ENCODE data around the gene SMPDL3B. TPM values are rescaled to one million over a fixed set of nuclear protein-coding genes. Genes with fewer than 3 reads are reported as not detected.
A peak's percentile ranks its signal among the peaks of the same experiment; 100 is the strongest.

Gene SMPDL3B
- total RNA-seq, 4 donors from 2014 or later, result 6.6 to 43.4 (median 31.6) TPM

DNA sequence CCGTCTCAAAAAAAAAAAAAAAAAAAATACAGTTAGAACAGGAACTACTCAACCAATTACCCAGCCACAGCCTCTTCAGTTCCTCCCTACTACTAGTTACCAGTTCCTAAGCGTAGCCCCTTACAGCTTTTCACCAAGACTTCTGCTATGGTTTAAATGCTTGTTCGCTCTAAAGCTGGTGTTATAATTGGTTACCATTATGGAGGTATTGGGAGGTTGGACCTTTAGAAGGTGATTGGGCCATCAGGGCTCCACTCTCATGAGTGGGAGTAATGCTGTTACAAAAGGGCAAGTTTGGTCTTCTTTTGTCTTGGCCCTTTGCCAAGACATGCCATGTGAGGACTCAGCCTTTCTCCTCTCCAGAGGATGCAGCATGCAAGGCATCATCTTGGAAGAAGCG is 3.0 kb upstream of the SMPDL3B start:
- Histone ChIP-seq H3K27ac (no peak overlapping the region), H3K27me3 (no peaks in the 10 kb centered on the region), H3K36me3 (no peaks in the 10 kb centered on the region), H3K9me3 (no peaks in the 10 kb centered on the region), H3K4me1 (no peaks in the 10 kb centered on the region), H3K4me3 (no peak overlapping the region)
- no peak for TF ChIP-seq POLR2A (IDR thresholded peaks at IDR 0.05)
- TF ChIP-seq, protein P1, sequence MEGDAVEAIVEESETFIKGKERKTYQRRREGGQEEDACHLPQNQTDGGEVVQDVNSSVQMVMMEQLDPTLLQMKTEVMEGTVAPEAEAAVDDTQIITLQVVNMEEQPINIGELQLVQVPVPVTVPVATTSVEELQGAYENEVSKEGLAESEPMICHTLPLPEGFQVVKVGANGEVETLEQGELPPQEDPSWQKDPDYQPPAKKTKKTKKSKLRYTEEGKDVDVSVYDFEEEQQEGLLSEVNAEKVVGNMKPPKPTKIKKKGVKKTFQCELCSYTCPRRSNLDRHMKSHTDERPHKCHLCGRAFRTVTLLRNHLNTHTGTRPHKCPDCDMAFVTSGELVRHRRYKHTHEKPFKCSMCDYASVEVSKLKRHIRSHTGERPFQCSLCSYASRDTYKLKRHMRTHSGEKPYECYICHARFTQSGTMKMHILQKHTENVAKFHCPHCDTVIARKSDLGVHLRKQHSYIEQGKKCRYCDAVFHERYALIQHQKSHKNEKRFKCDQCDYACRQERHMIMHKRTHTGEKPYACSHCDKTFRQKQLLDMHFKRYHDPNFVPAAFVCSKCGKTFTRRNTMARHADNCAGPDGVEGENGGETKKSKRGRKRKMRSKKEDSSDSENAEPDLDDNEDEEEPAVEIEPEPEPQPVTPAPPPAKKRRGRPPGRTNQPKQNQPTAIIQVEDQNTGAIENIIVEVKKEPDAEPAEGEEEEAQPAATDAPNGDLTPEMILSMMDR (IDR thresholded peaks at IDR 0.05), result no peak
- no peak for DNase-seq

DNA sequence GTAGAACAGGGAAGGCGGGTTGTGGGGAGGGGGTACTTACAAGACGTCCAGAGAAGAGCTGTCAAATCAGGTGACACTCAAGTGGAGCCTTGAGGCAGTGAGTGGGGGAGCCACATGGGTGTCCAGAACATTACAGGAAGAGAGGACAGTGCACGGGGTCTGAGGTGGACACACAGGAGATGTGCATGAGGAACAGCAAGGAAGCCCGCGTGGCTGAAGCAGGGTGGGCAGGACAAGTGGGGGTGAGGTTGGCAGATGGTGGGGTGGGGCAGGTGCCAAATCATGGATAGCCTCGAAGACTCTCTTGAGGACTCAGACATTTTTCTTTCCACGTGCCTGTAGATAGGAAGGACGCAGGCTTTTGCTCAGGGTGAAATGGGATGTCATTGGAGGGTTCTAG is 921 bp downstream of the SMPDL3B start:
- TF ChIP-seq, protein P1 (IDR thresholded peaks at IDR 0.05), result no peak
- no peak for TF ChIP-seq POLR2A (IDR thresholded peaks at IDR 0.05)

DNA sequence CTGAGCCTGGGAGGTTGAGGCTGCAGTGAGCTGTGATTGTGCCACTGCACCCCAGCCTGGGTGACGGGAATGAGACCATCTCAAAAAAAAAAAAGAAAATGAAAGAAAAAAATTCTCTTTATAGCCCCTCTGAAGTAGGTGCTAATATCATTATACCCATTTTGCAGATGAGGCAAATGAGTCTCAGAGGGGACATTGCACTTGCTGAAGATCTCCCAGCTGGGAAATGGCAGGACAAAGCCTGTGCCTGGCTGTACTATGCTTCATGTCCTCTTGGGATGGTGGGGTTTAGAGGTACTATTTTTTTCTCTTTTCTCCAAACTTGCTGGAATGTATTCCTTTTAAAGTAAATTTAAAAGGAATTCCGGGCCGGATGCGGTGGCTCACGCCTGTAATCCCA is 1.6 kb downstream of the SMPDL3B start:
- Histone ChIP-seq H3K4me1 (no peaks in the 10 kb centered on the region), H3K27me3 (no peaks in the 10 kb centered on the region), H3K9me3 (no peaks in the 10 kb centered on the region), H3K4me3 (no peak overlapping the region), H3K36me3 (no peaks in the 10 kb centered on the region), H3K27ac (no peak overlapping the region)
- TF ChIP-seq POLR2A (IDR thresholded peaks at IDR 0.05), result no peak
- TF ChIP-seq, protein P1 (IDR thresholded peaks at IDR 0.05), result no peak
- no peak for DNase-seq

More for the DNA sequence above, 921 bp downstream of the SMPDL3B start:
- no peak for DNase-seq
- H3K4me3 ChIP-seq, result peak overlapping the region in 2 of 4 donors; percentile 44 to 53
- peak overlapping the region in 1 of 4 donors; percentile 36 for H3K27ac ChIP-seq
- H3K36me3 ChIP-seq, result no peaks in the 10 kb centered on the region
- no peaks in the 10 kb centered on the region for H3K27me3 ChIP-seq
- no peaks in the 10 kb centered on the region for H3K9me3 ChIP-seq
- H3K4me1 ChIP-seq, result no peaks in the 10 kb centered on the region

DNA sequence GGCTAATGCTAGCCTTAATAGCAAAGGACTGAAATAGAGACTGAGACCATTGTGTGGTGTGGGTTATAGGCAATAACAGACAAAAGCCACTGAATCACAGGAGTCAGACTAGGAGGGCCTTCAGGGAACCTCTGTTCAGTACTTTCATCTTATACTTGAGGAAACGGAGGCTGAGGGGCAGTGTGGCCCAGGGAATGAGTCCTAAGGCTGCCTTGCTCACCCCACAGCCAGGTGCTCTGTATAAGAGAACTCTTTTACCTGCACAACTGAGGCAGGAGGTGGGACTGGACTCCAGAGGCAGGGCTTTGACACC is 2.7 kb downstream of the SMPDL3B start:
- H3K4me3 ChIP-seq, result no peak overlapping the region
- H3K9me3 ChIP-seq, result no peaks in the 10 kb centered on the region
- no peaks in the 10 kb centered on the region for H3K4me1 ChIP-seq
- no peaks in the 10 kb centered on the region for H3K36me3 ChIP-seq
- no peak for DNase-seq
- H3K27me3 ChIP-seq, result no peaks in the 10 kb centered on the region
- no peak for TF ChIP-seq POLR2A (IDR thresholded peaks at IDR 0.05)
- TF ChIP-seq, protein P1 (IDR thresholded peaks at IDR 0.05), result no peak
- H3K27ac ChIP-seq, result no peak overlapping the region

DNA sequence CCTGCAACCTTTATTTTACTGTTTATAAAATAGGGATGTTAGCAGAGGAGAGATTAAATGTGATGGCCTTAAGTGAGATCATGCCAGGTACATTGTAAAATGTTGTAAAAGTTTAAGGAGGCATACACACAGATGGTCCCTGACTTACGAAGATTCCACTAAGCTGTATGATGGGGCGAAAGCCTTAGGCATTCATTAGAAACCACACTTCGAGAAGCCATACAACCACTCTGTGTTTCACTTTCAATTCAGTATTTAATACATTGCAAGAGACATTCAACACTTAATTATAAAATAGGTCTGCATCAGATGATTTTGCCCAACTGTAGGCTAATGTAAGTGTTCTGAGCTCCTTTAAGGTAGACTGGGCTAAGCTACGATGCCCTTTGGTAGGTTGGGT is 3.7 kb downstream of the SMPDL3B start:
- DNase-seq, result no peak
- Histone ChIP-seq H3K27me3 (no peaks in the 10 kb centered on the region), H3K27ac (no peak overlapping the region), H3K4me1 (no peaks in the 10 kb centered on the region), H3K4me3 (no peak overlapping the region), H3K9me3 (no peaks in the 10 kb centered on the region), H3K36me3 (no peaks in the 10 kb centered on the region)
- TF ChIP-seq, protein P1 (IDR thresholded peaks at IDR 0.05), result no peak
- no peak for TF ChIP-seq POLR2A (IDR thresholded peaks at IDR 0.05)

DNA sequence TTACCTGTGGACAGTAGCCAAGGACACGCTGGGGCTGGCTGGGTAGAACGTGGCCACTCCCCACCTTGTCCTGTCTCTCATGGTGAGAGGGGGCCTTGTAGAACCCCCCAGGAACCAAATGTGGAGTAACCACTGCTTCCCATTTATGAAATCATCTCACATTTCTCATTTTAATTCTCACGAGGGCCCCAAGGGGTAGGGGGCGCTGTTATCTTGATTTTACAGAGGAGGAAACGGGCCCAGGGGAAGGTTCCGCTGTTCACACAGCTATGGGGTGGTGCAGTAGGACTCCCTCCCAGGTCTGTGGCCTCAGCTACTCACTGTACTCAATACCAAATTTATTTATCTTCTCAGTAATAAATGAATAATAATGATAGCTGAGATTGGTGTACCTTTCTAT is 5.5 kb downstream of the SMPDL3B start:
- Histone ChIP-seq H3K27ac (no peak overlapping the region), H3K4me1 (no peaks in the 10 kb centered on the region), H3K36me3 (no peaks in the 10 kb centered on the region), H3K9me3 (no peaks in the 10 kb centered on the region), H3K27me3 (no peaks in the 10 kb centered on the region), H3K4me3 (no peak overlapping the region)
- TF ChIP-seq, protein P1 (IDR thresholded peaks at IDR 0.05), result peak in 5 of 6 experiments; percentile 5 to 31 (median 17)
- TF ChIP-seq POLR2A (IDR thresholded peaks at IDR 0.05), result no peak
- DNase-seq, result peak in 2 of 3 donors; percentile 74 to 84

Data from Peyer's patch (tissue), 4 donors.